ENCODE results near the gene PTPRG. TPM values are rescaled to one million over a fixed set of nuclear protein-coding genes. Genes with fewer than 3 reads are reported as not detected.

PTPRG gene
- polyA plus RNA-seq, 1 donor (not counting 4 experiments of a cell fraction or from before 2014, with no cell fraction given): 12.1 TPM

DNA sequence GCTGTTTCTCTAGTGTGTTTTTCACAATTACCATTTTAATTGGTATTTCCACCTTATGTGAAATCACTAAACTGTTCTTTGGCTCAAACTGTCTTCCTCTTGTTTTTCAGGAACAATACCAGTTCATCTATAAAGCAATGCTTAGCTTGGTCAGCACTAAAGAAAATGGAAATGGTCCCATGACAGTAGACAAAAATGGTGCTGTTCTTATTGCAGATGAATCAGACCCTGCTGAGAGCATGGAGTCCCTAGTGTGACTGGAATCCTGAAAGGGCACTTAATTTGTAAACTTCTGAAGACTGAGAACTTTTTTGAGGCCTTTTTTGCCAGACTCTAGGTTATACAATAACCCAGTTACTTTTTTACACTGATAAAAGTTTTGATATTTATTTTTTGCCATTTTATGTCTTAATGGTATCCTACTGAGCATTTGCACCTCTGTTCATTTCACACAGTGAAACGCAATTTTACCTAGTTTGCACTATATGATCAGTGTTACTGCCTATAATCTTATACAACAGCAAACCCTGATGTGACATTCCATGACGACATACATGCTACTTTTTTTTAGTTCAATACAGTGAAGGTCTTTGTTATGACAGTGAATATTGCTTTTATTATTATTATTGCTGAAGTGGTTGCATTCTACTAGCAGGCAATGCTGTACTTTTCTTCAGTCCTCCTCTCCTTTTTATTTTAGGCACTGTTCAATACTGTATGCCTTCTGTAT is 731.8 kb downstream of the PTPRG start:
- dilution Hi-C loops (cut with MboI; ENCODE audit: extremely low pct_ligation_motif_present, low sequenced_read_pairs): no loop called here
- FAIRE-seq: no peak
- H3K4me3 ChIP-seq (ENCODE audit: control insufficient read depth in 2 of 3, extremely low read depth in 1 of 3, insufficient read depth in 2 of 3, low read depth in 1 of 3, low read length in 3 of 3): no peak overlapping the region
- no peaks in the 10 kb centered on the region for H3K9me1 ChIP-seq (ENCODE audit: control insufficient read depth, extremely low read depth, insufficient read depth, low read length)
- H3K27me3 ChIP-seq (ENCODE audit: control insufficient read depth, extremely low read depth, insufficient read depth, low read length): no peaks in the 10 kb centered on the region
- H3K9ac ChIP-seq (ENCODE audit: control insufficient read depth, extremely low read depth, insufficient read depth, low read length): no peak overlapping the region
- H3K79me2 ChIP-seq (ENCODE audit: control insufficient read depth, insufficient read depth, low read length): no peaks in the 10 kb centered on the region
- H3K27ac ChIP-seq (ENCODE audit: control insufficient read depth, insufficient read depth, low read length): no peak overlapping the region
- H3K9me3 ChIP-seq (ENCODE audit: control insufficient read depth, low read depth, low read length): no peaks in the 10 kb centered on the region
- H4K20me1 ChIP-seq (ENCODE audit: control insufficient read depth, extremely low read depth, insufficient read depth, low read length): no peaks in the 10 kb centered on the region
- no peak overlapping the region for H3K4me2 ChIP-seq (ENCODE audit: control insufficient read depth, extremely low read depth, insufficient read depth, low read depth, low read length)
- peaks cover 0 to 2% of the 10 kb centered on the region in 2 experiments for H3K36me3 ChIP-seq (ENCODE audit: control insufficient read depth in 2 of 2, extremely low read depth in 1 of 2, insufficient read depth in 2 of 2, low read length in 2 of 2)
- TF ChIP-seq, protein P1, sequence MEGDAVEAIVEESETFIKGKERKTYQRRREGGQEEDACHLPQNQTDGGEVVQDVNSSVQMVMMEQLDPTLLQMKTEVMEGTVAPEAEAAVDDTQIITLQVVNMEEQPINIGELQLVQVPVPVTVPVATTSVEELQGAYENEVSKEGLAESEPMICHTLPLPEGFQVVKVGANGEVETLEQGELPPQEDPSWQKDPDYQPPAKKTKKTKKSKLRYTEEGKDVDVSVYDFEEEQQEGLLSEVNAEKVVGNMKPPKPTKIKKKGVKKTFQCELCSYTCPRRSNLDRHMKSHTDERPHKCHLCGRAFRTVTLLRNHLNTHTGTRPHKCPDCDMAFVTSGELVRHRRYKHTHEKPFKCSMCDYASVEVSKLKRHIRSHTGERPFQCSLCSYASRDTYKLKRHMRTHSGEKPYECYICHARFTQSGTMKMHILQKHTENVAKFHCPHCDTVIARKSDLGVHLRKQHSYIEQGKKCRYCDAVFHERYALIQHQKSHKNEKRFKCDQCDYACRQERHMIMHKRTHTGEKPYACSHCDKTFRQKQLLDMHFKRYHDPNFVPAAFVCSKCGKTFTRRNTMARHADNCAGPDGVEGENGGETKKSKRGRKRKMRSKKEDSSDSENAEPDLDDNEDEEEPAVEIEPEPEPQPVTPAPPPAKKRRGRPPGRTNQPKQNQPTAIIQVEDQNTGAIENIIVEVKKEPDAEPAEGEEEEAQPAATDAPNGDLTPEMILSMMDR (optimal IDR thresholded peaks at IDR 0.05 in 1 of 3, IDR thresholded peaks at IDR 0.05 in 1 of 3, conservative IDR thresholded peaks at IDR 0.05 in 1 of 3; ENCODE audit: extremely low read depth in 1 of 3, insufficient read depth in 2 of 3, low read length in 3 of 3): no peak
- no peak for TF ChIP-seq EZH2 (IDR thresholded peaks at IDR 0.05; ENCODE audit: low read length)
- H2AFZ ChIP-seq (ENCODE audit: control insufficient read depth, low read length): no peak overlapping the region
- H3K4me1 ChIP-seq (ENCODE audit: control insufficient read depth, extremely low read depth, insufficient read depth, low read length): no peaks in the 10 kb centered on the region
- no peak for DNase-seq (ENCODE audit: low read depth, low spot score)

DNA sequence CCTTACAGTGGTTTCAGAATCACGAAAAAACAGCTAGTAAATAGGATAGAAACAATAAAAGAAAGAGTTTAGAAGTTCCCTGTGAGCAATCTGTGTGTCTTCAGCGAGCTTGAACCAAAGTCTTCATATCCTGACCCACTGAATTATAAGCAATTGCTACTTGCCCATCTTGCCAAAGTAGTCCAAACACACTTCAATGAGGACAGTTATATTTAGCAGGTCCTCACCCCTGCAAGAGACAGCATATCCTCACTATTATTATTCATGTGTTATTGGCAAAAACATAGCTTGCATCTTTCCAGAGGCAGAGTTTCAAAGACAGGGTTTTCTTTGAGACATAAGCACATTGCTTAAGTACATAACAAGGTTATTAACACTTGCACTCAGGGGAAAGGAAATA is 734.2 kb downstream of the PTPRG start:
- no peaks in the 10 kb centered on the region for H3K79me2 ChIP-seq (ENCODE audit: control insufficient read depth, insufficient read depth, low read length)
- no peaks in the 10 kb centered on the region for H4K20me1 ChIP-seq (ENCODE audit: control insufficient read depth, extremely low read depth, insufficient read depth, low read length)
- H3K36me3 ChIP-seq (ENCODE audit: control insufficient read depth in 2 of 2, extremely low read depth in 1 of 2, insufficient read depth in 2 of 2, low read length in 2 of 2): peaks cover 0 to 3% of the 10 kb centered on the region in 2 experiments
- no peak for TF ChIP-seq EZH2 (IDR thresholded peaks at IDR 0.05; ENCODE audit: low read length)
- TF ChIP-seq, protein P1 (optimal IDR thresholded peaks at IDR 0.05 in 1 of 3, IDR thresholded peaks at IDR 0.05 in 1 of 3, conservative IDR thresholded peaks at IDR 0.05 in 1 of 3; ENCODE audit: extremely low read depth in 1 of 3, insufficient read depth in 2 of 3, low read length in 3 of 3): no peak
- no peak overlapping the region for H3K4me2 ChIP-seq (ENCODE audit: control insufficient read depth, extremely low read depth, insufficient read depth, low read depth, low read length)
- no peaks in the 10 kb centered on the region for H3K9me1 ChIP-seq (ENCODE audit: control insufficient read depth, extremely low read depth, insufficient read depth, low read length)
- no peak overlapping the region for H3K27ac ChIP-seq (ENCODE audit: control insufficient read depth, insufficient read depth, low read length)
- H3K27me3 ChIP-seq (ENCODE audit: control insufficient read depth, extremely low read depth, insufficient read depth, low read length): no peaks in the 10 kb centered on the region
- H3K4me3 ChIP-seq (ENCODE audit: control insufficient read depth in 2 of 3, extremely low read depth in 1 of 3, insufficient read depth in 2 of 3, low read depth in 1 of 3, low read length in 3 of 3): no peak overlapping the region
- H3K9me3 ChIP-seq (ENCODE audit: control insufficient read depth, low read depth, low read length): no peaks in the 10 kb centered on the region
- FAIRE-seq: no peak
- dilution Hi-C loops (cut with MboI; ENCODE audit: extremely low pct_ligation_motif_present, low sequenced_read_pairs): no loop called here
- no peaks in the 10 kb centered on the region for H3K4me1 ChIP-seq (ENCODE audit: control insufficient read depth, extremely low read depth, insufficient read depth, low read length)
- H2AFZ ChIP-seq (ENCODE audit: control insufficient read depth, low read length): no peak overlapping the region
- no peak overlapping the region for H3K9ac ChIP-seq (ENCODE audit: control insufficient read depth, extremely low read depth, insufficient read depth, low read length)
- DNase-seq (ENCODE audit: low read depth, low spot score): no peak

Data from keratinocyte (primary cell).